Measurements from ENCODE around the gene ALDH3B2.
"Not testable (repeated sequence)": the region's sequence is repeated elsewhere in the genome, so short reads cannot be mapped to it uniquely, and the experiment has no call there.

ALDH3B2 gene

GRCh38 chr11:67623795-67624194 is 50.6 kb downstream of the ALDH3B2 start:
- H2BK15ac ChIP-seq (replicated peaks; ENCODE audit: low read depth); H3K36me3 ChIP-seq (ENCODE audit: control insufficient read depth, insufficient read depth, low read length); H4K8ac ChIP-seq (ENCODE audit: low read depth, low read length); H2BK5ac ChIP-seq (ENCODE audit: low read length); H3K4me2 ChIP-seq (ENCODE audit: low read length); H3K27ac ChIP-seq (ENCODE audit: low read depth, low read length); H3K4me3 ChIP-seq (ENCODE audit: low read length); H3K18ac ChIP-seq (ENCODE audit: low read length); H3K4me1 ChIP-seq (ENCODE audit: control insufficient read depth, low read depth, low read length); H4K5ac ChIP-seq (ENCODE audit: low read length); H3K79me1 ChIP-seq (ENCODE audit: low read length); H3K4ac ChIP-seq (ENCODE audit: low read depth, low read length); H3K9ac ChIP-seq (ENCODE audit: low read length); H3K79me2 ChIP-seq (ENCODE audit: control insufficient read depth, insufficient read depth, low read length); H2BK120ac ChIP-seq (ENCODE audit: low read depth, low read length); H3K23ac ChIP-seq (ENCODE audit: low read length); H3K27me3 ChIP-seq (ENCODE audit: insufficient read depth, low read length, poor library complexity); H2AK5ac ChIP-seq (ENCODE audit: low read length): not testable (repeated sequence)
- WGBS (ENCODE audit: extremely low coverage, insufficient coverage, low lambda C conversion rate), result no CpG with 5 or more reads among the region's 1 CpG
- peak overlapping the region; percentile 22 for H3K56ac ChIP-seq (ENCODE audit: low read length)
- peak; percentile 7 for DNase-seq

GRCh38 chr11:67622905-67623304 is 51.5 kb downstream of the ALDH3B2 start:
- H3K36me3 ChIP-seq (ENCODE audit: control insufficient read depth, insufficient read depth, low read length); H3K79me2 ChIP-seq (ENCODE audit: control insufficient read depth, insufficient read depth, low read length); H4K5ac ChIP-seq (ENCODE audit: low read length); H3K4me3 ChIP-seq (ENCODE audit: low read length); H3K18ac ChIP-seq (ENCODE audit: low read length); H4K8ac ChIP-seq (ENCODE audit: low read depth, low read length); H3K4ac ChIP-seq (ENCODE audit: low read depth, low read length); H3K23ac ChIP-seq (ENCODE audit: low read length); H3K4me1 ChIP-seq (ENCODE audit: control insufficient read depth, low read depth, low read length); H3K27me3 ChIP-seq (ENCODE audit: insufficient read depth, low read length, poor library complexity); H2BK5ac ChIP-seq (ENCODE audit: low read length); H2BK120ac ChIP-seq (ENCODE audit: low read depth, low read length); H2BK15ac ChIP-seq (replicated peaks; ENCODE audit: low read depth); H3K27ac ChIP-seq (ENCODE audit: low read depth, low read length); H3K56ac ChIP-seq (ENCODE audit: low read length); H3K9ac ChIP-seq (ENCODE audit: low read length); H3K79me1 ChIP-seq (ENCODE audit: low read length); H3K4me2 ChIP-seq (ENCODE audit: low read length); H2AK5ac ChIP-seq (ENCODE audit: low read length): not testable (repeated sequence)
- peak; percentile 30 for DNase-seq
- WGBS (ENCODE audit: extremely low coverage, insufficient coverage, low lambda C conversion rate), result no CpG with 5 or more reads among the region's 7 CpGs

GRCh38 chr11:67621928-67622327 is 52.5 kb downstream of the ALDH3B2 start:
- not testable (repeated sequence) for H3K36me3 ChIP-seq (ENCODE audit: control insufficient read depth, insufficient read depth, low read length); H3K4ac ChIP-seq (ENCODE audit: low read depth, low read length); H4K8ac ChIP-seq (ENCODE audit: low read depth, low read length); H3K18ac ChIP-seq (ENCODE audit: low read length); H3K79me1 ChIP-seq (ENCODE audit: low read length); H3K4me1 ChIP-seq (ENCODE audit: control insufficient read depth, low read depth, low read length); H3K27me3 ChIP-seq (ENCODE audit: insufficient read depth, low read length, poor library complexity); H2BK5ac ChIP-seq (ENCODE audit: low read length); H3K27ac ChIP-seq (ENCODE audit: low read depth, low read length); H2BK15ac ChIP-seq (replicated peaks; ENCODE audit: low read depth); H4K5ac ChIP-seq (ENCODE audit: low read length); H3K56ac ChIP-seq (ENCODE audit: low read length); H3K4me2 ChIP-seq (ENCODE audit: low read length); H3K23ac ChIP-seq (ENCODE audit: low read length); H3K79me2 ChIP-seq (ENCODE audit: control insufficient read depth, insufficient read depth, low read length); H2AK5ac ChIP-seq (ENCODE audit: low read length); H2BK120ac ChIP-seq (ENCODE audit: low read depth, low read length)
- H3K4me3 ChIP-seq (ENCODE audit: low read length), result peak overlapping the region; percentile 14
- peak; percentile 24 for DNase-seq
- WGBS (ENCODE audit: extremely low coverage, insufficient coverage, low lambda C conversion rate), result no CpG with 5 or more reads among the region's 3 CpGs
- H3K9ac ChIP-seq (ENCODE audit: low read length), result peak overlapping the region; percentile 53

- not testable (repeated sequence) for H3K4ac ChIP-seq (ENCODE audit: low read depth, low read length); H4K8ac ChIP-seq (ENCODE audit: low read depth, low read length); H3K4me2 ChIP-seq (ENCODE audit: low read length); H2BK120ac ChIP-seq (ENCODE audit: low read depth, low read length); H3K36me3 ChIP-seq (ENCODE audit: control insufficient read depth, insufficient read depth, low read length); H2BK15ac ChIP-seq (replicated peaks; ENCODE audit: low read depth); H3K79me2 ChIP-seq (ENCODE audit: control insufficient read depth, insufficient read depth, low read length); H3K27me3 ChIP-seq (ENCODE audit: insufficient read depth, low read length, poor library complexity); H2BK5ac ChIP-seq (ENCODE audit: low read length); H3K79me1 ChIP-seq (ENCODE audit: low read length); H3K23ac ChIP-seq (ENCODE audit: low read length); H4K5ac ChIP-seq (ENCODE audit: low read length); H2AK5ac ChIP-seq (ENCODE audit: low read length); H3K18ac ChIP-seq (ENCODE audit: low read length)
- H3K27ac ChIP-seq (ENCODE audit: low read depth, low read length), result peak overlapping the region; percentile 31
- peak overlapping the region; percentile 82 for H3K56ac ChIP-seq (ENCODE audit: low read length)
- H3K4me1 ChIP-seq (ENCODE audit: control insufficient read depth, low read depth, low read length), result peaks cover 13% of the 10 kb centered on the region
- H3K9ac ChIP-seq (ENCODE audit: low read length), result peak overlapping the region; percentile 79
- no CpG with 5 or more reads among the region's 13 CpGs for WGBS (ENCODE audit: extremely low coverage, insufficient coverage, low lambda C conversion rate)
- peak; percentile 87 for DNase-seq
- peak overlapping the region; percentile 72 for H3K4me3 ChIP-seq (ENCODE audit: low read length)
Measured at GRCh38 chr11:67620621-67621020, 53.8 kb downstream of the ALDH3B2 start.

- H2BK15ac ChIP-seq (replicated peaks; ENCODE audit: low read depth); H3K27ac ChIP-seq (ENCODE audit: low read depth, low read length); H3K79me1 ChIP-seq (ENCODE audit: low read length); H3K36me3 ChIP-seq (ENCODE audit: control insufficient read depth, insufficient read depth, low read length); H3K4ac ChIP-seq (ENCODE audit: low read depth, low read length); H3K18ac ChIP-seq (ENCODE audit: low read length); H4K8ac ChIP-seq (ENCODE audit: low read depth, low read length); H4K5ac ChIP-seq (ENCODE audit: low read length); H3K27me3 ChIP-seq (ENCODE audit: insufficient read depth, low read length, poor library complexity); H2BK5ac ChIP-seq (ENCODE audit: low read length); H2AK5ac ChIP-seq (ENCODE audit: low read length); H2BK120ac ChIP-seq (ENCODE audit: low read depth, low read length); H3K79me2 ChIP-seq (ENCODE audit: control insufficient read depth, insufficient read depth, low read length); H3K23ac ChIP-seq (ENCODE audit: low read length): not testable (repeated sequence)
- H3K4me3 ChIP-seq (ENCODE audit: low read length), result peak overlapping the region; percentile 72
- peak; percentile 95 for DNase-seq
- peaks cover 14% of the 10 kb centered on the region for H3K4me1 ChIP-seq (ENCODE audit: control insufficient read depth, low read depth, low read length)
- peak overlapping the region; percentile 10 for H3K4me2 ChIP-seq (ENCODE audit: low read length)
- H3K56ac ChIP-seq (ENCODE audit: low read length), result peak overlapping the region; percentile 82
- H3K9ac ChIP-seq (ENCODE audit: low read length), result peak overlapping the region; percentile 79
- WGBS (ENCODE audit: extremely low coverage, insufficient coverage, low lambda C conversion rate), result no CpG with 5 or more reads among the region's 33 CpGs
Measured at GRCh38 chr11:67619683-67620618, 54.5 kb downstream of the ALDH3B2 start.
